K562 (cell line): ENCODE measurements around the gene ADGRG1. TPM values are rescaled to one million over a fixed set of nuclear protein-coding genes. Genes with fewer than 3 reads are reported as not detected.

Experiments used
- ATAC-seq: fragments of 200-7000 bp; cut with Tn5 transposase; 3 replicates; pipeline ENCODE4 v1.9.1; 2020; ENCODE audit warnings: moderate library complexity
- BruUV-seq: library from RNA; stranded (reverse); fragments of 400-500 nt; replicated peaks from 2 replicates; lab custom pipeline; 2021; lab: Mats Ljungman, UMichigan
- CTCF ChIA-PET: fragments of 300-600 bp; formaldehyde crosslinking; extraction: SDS; loops from one replicate; lab custom pipeline; 2021; ENCODE audit warnings: low intra/inter-chr PET ratio; lab: Yijun Ruan, JAX
- POLR2A ChIA-PET: fragments of 300-600, 350-650 bp; sonication (Branson Sonifier 250); formaldehyde crosslinking; extraction: SDS; loops from one replicate; lab custom pipeline; 2021; ENCODE audit warnings: antibody characterized with exemption, inconsistent platforms; lab: Yijun Ruan, JAX
- DNase-seq, 4 experiments: peaks; one replicate each; pipeline versions ENCODE4 v3.0.0 to v3.0.0-alpha.2; 2011 to 2018; ENCODE audit warnings: low spot score in 3 of 4, mixed read lengths in 3 of 4; ENCODE audit errors: extremely low read depth in 1 of 4
- FAIRE-seq: peaks from 2 replicates; lab custom pipeline; 2011; peaks lifted over from hg19 to GRCh38; lab: Jason Lieb, UNC
- H2AFZ ChIP-seq: 2 replicates; pipeline ENCODE4 v1.6.0; 2011; ENCODE audit warnings: low read depth, low read length, control low read depth, inconsistent platforms
- H3K27ac ChIP-seq: fragments of 200-600 bp; 3 replicates; pipeline ENCODE4 v1.8.0; 2011; ENCODE audit warnings: low read depth, mild to moderate bottlenecking, control low read depth, inconsistent platforms, low read length, moderate library complexity, mixed read lengths; ENCODE audit errors: extremely low read depth
- H3K27me3 ChIP-seq, 2 experiments: fragments of 300-600 bp in 1 of 2; 2 replicates in 1 of 2; 3 replicates in 1 of 2; pipeline versions ENCODE4 v1.6.0 to v1.8.0; 2011; ENCODE audit warnings: inconsistent platforms in 2 of 2, low read length in 2 of 2, mild to moderate bottlenecking in 1 of 2, mixed read lengths in 1 of 2, moderate library complexity in 1 of 2; ENCODE audit not compliant: control insufficient read depth in 2 of 2, insufficient read depth in 2 of 2
- H3K36me3 ChIP-seq: fragments of 300-600 bp; 3 replicates; pipeline ENCODE4 v1.8.0; 2011; ENCODE audit warnings: mild to moderate bottlenecking, low read length, inconsistent platforms; ENCODE audit not compliant: control insufficient read depth, insufficient read depth
- H3K4me1 ChIP-seq, 2 experiments: fragments of 200-600 bp in 1 of 2; replicated peaks in 1 of 2; 2 replicates in 1 of 2; 3 replicates in 1 of 2; pipeline versions ENCODE4 v1.5.1 to v1.8.0; 2011; ENCODE audit warnings: inconsistent platforms in 2 of 2, low read length in 2 of 2, mild to moderate bottlenecking in 1 of 2, mixed read lengths in 1 of 2, moderate library complexity in 1 of 2; ENCODE audit not compliant: control insufficient read depth in 2 of 2, insufficient read depth in 2 of 2
- H3K4me2 ChIP-seq: 2 replicates; pipeline ENCODE4 v1.6.1; 2011; ENCODE audit warnings: low read length, control low read depth, inconsistent platforms, mixed read lengths; ENCODE audit not compliant: insufficient read depth
- H3K4me3 ChIP-seq: fragments of 200-600 bp; sonication (generic), shearing (Covaris generic); 2 replicates; pipeline ENCODE4 v1.5.1; 2016; ENCODE audit warnings: control low read depth, inconsistent platforms
- H3K79me2 ChIP-seq: fragments of 200-600 bp; 3 replicates; pipeline ENCODE4 v1.8.0; 2011; ENCODE audit warnings: low read length, inconsistent platforms; ENCODE audit not compliant: control insufficient read depth, insufficient read depth
- H3K9ac ChIP-seq, 2 experiments: 2 replicates each; pipeline versions ENCODE4 v1.6.0 to v1.6.1; 2011; ENCODE audit warnings: low read depth in 2 of 2, low read length in 2 of 2, control low read depth in 1 of 2, inconsistent platforms in 1 of 2, mild to moderate bottlenecking in 1 of 2, mixed read lengths in 1 of 2; ENCODE audit not compliant: insufficient read depth in 1 of 2
- H3K9me1 ChIP-seq: one replicate; pipeline ENCODE4 v1.6.0; 2011; ENCODE audit warnings: inconsistent platforms, mild to moderate bottlenecking, low read length, moderate library complexity; ENCODE audit not compliant: control insufficient read depth, insufficient read depth
- H3K9me3 ChIP-seq: replicated peaks from 2 replicates; pipeline ENCODE4 v1.5.1; 2011; ENCODE audit warnings: low read depth, low read length, inconsistent platforms; ENCODE audit not compliant: control insufficient read depth, insufficient read depth
- H4K20me1 ChIP-seq: replicated peaks from 2 replicates; pipeline ENCODE4 v1.6.1; 2011; ENCODE audit warnings: low read length, inconsistent platforms, mixed read lengths; ENCODE audit not compliant: control insufficient read depth, insufficient read depth
- C11orf30 ChIP-seq: fragments of 450-650 bp; IDR thresholded peaks from 2 replicates; pipeline ENCODE4 v1.6.1; 2016; ENCODE audit warnings: low read depth, mild to moderate bottlenecking
- MAFF ChIP-seq: IDR thresholded peaks from 2 replicates; pipeline ENCODE4 v1.6.1; 2012; ENCODE audit warnings: low read length, improper control_type of control experiment
- MAFG ChIP-seq: fragments of 450-650 bp; conservative IDR thresholded peaks from 2 replicates; pipeline ENCODE4 v1.6.1; 2016; ENCODE audit warnings: missing genetic modification characterization, missing compliant biosample characterization
- MAFK ChIP-seq: IDR thresholded peaks from 2 replicates; pipeline ENCODE4 v1.6.1; 2011; ENCODE audit warnings: low read length, improper control_type of control experiment
- PHB2 ChIP-seq: fragments of 450-650 bp; IDR thresholded peaks from 2 replicates; pipeline ENCODE4 v1.6.1; 2017; ENCODE audit warnings: low read depth
- SNIP1 ChIP-seq: fragments of 450-650 bp; IDR thresholded peaks from 2 replicates; pipeline ENCODE4 v1.7.1; 2017; ENCODE audit warnings: low read depth, mild to moderate bottlenecking
- YBX1 ChIP-seq: fragments of 450-650 bp; IDR thresholded peaks from 2 replicates; pipeline ENCODE4 v1.7.1; 2016; ENCODE audit warnings: mild to moderate bottlenecking
- ZNF316 ChIP-seq: fragments of 450-650 bp; IDR thresholded peaks from 2 replicates; pipeline ENCODE4 v1.6.1; 2016
- ZNF589 ChIP-seq: fragments of 200-800 bp; sonication (Bioruptor generic); IDR thresholded peaks from 2 replicates; pipeline ENCODE4 v1.6.1; 2016; ENCODE audit warnings: low read depth, missing genetic modification characterization, missing compliant biosample characterization
- WGBS: fragments of 100-300 bp; shearing (Covaris generic); methylation state at CpG from one replicate; pipeline ENCODE4 v1.1.6; 2016; ENCODE audit warnings: low coverage, mixed read lengths; ENCODE audit not compliant: insufficient coverage; ENCODE audit errors: missing lambda C conversion rate; 5-methylcytosine and 5-hydroxymethylcytosine counted together
- in situ Hi-C: fragments of 300-500 bp; cut with MboI; formaldehyde crosslinking; loops from 4 replicates; pipeline ENCODE4 v1.15.0; 2018; ENCODE audit warnings: inconsistent platforms, mixed read lengths
- intact Hi-C: fragments of 100-400 bp; cut with micrococcal nuclease; formaldehyde crosslinking; loops from 2 replicates; pipeline ENCODE4 v1.14.2; 2022
- polyA plus RNA-seq, 8 experiments: library from polyadenylated mRNA; depleted of rRNA in 4 of 8; stranded (reverse) in 5 of 8; unstranded in 3 of 8; fragments of >200 nt; fragmentation: Nextera tagmentation in 2 of 8; fragmentation: Illumina TruSeq in 1 of 8; extraction: Ambion mirVana in 2 of 8; extraction: Trizol in 1 of 8; gene quantifications; 2 replicates each; pipeline versions ENCODE4 v1.2.1 to v1.2.3, GENCODE V29; 2011 to 2014; ENCODE audit warnings: inconsistent platforms in 1 of 8, missing spikeins in 1 of 8
- total RNA-seq, 7 experiments: library from RNA; depleted of rRNA in 6 of 7; stranded (reverse); fragments of >200 nt in 6 of 7; fragmentation: Illumina TruSeq in 2 of 7; extraction: Trizol in 2 of 7; gene quantifications; 2 replicates each; pipeline versions ENCODE4 v1.2.1 to v1.2.3, GENCODE V29; 2011 to 2021; ENCODE audit warnings: low replicate concordance in 1 of 7
- TF ChIP-seq, protein P1 (sequence below): fragments of 450-650 bp; formaldehyde crosslinking; conservative IDR thresholded peaks from 2 replicates; pipeline ENCODE4 v1.4.0; 2022; ENCODE audit warnings: mild to moderate bottlenecking, missing genetic modification characterization
- TF ChIP-seq, protein P2 (sequence below): fragments of 250-450 bp; sonication (Bioruptor Pico); IDR thresholded peaks from 2 replicates; pipeline ENCODE4 v1.8.0; 2022; ENCODE audit warnings: inconsistent platforms
- TF ChIP-seq, protein P3 (sequence below), 2 experiments: fragments of 450-650 bp; IDR thresholded peaks; 2 replicates each; pipeline ENCODE4 v1.6.1; 2016
- TF ChIP-seq, protein P4 (sequence below): fragments of 250-450 bp; sonication (Bioruptor Pico); IDR thresholded peaks from 2 replicates; pipeline ENCODE4 v1.5.0; 2020; ENCODE audit warnings: mild to moderate bottlenecking

ADGRG1 gene
- total and polyA plus RNA-seq, 9 of the 15 experiments (the other 6 are each of a cell fraction or from before 2014, with no cell fraction given): 0.04 to 0.31 (median 0.16) TPM; not detected in 6

DNA sequence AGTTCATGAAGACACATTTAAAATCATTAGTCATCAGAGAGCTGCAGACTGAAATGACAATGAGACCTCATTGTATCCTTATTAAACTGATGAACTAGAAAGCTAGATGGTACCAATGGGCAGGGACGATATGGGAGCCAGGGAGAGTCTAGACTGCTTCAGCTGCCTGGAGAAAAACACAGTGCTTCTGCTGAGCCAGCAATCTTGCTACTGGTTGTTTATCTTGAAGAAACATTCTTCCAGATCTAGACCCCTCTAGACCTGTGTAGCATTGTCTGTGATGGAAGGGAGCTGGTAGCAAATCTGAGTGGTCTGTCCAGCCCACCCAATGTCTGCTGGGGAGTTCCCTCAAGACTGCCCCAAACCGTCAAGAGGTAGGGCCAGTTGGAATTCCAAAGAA lies 64.2 kb downstream of the ADGRG1 start:
- Histone ChIP-seq H2AFZ (no peak overlapping the region), H3K9me3 (0 out of 2 replicates have a peak, but pooled peaks cover 2% of the 10 kb centered on the region), H3K27ac (no peak overlapping the region), H3K36me3 (no peaks in the 10 kb centered on the region), H3K27me3 (no peaks in the 10 kb centered on the region), H3K4me2 (peak overlapping the region; percentile 4; the same call in 1 of the 2 replicates), H3K79me2 (no peaks in the 10 kb centered on the region), H3K4me1 (peaks cover 57 to 59% of the 10 kb centered on the region in 2 experiments), H3K9me1 (peaks cover 8% of the 10 kb centered on the region), H3K4me3 (no peak overlapping the region), H4K20me1 (no peaks in the 10 kb centered on the region), H3K9ac (no peak overlapping the region)
- WGBS: 21% methylated on average over 2 of the region's 2 CpGs
- ATAC-seq: no peak
- no peak for TF ChIP-seq SNIP1
- TF ChIP-seq YBX1: no peak
- TF ChIP-seq PHB2: no peak
- TF ChIP-seq, protein P1, sequence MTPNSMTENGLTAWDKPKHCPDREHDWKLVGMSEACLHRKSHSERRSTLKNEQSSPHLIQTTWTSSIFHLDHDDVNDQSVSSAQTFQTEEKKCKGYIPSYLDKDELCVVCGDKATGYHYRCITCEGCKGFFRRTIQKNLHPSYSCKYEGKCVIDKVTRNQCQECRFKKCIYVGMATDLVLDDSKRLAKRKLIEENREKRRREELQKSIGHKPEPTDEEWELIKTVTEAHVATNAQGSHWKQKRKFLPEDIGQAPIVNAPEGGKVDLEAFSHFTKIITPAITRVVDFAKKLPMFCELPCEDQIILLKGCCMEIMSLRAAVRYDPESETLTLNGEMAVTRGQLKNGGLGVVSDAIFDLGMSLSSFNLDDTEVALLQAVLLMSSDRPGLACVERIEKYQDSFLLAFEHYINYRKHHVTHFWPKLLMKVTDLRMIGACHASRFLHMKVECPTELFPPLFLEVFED (CRISPR knock-in tag): no peak
- TF ChIP-seq MAFG (tag): peak; percentile 84
- TF ChIP-seq, protein P2, sequence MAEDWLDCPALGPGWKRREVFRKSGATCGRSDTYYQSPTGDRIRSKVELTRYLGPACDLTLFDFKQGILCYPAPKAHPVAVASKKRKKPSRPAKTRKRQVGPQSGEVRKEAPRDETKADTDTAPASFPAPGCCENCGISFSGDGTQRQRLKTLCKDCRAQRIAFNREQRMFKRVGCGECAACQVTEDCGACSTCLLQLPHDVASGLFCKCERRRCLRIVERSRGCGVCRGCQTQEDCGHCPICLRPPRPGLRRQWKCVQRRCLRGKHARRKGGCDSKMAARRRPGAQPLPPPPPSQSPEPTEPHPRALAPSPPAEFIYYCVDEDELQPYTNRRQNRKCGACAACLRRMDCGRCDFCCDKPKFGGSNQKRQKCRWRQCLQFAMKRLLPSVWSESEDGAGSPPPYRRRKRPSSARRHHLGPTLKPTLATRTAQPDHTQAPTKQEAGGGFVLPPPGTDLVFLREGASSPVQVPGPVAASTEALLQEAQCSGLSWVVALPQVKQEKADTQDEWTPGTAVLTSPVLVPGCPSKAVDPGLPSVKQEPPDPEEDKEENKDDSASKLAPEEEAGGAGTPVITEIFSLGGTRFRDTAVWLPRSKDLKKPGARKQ (CRISPR knock-in tag): no peak
- peak; percentile 85 for TF ChIP-seq MAFF
- TF ChIP-seq, protein P3, sequence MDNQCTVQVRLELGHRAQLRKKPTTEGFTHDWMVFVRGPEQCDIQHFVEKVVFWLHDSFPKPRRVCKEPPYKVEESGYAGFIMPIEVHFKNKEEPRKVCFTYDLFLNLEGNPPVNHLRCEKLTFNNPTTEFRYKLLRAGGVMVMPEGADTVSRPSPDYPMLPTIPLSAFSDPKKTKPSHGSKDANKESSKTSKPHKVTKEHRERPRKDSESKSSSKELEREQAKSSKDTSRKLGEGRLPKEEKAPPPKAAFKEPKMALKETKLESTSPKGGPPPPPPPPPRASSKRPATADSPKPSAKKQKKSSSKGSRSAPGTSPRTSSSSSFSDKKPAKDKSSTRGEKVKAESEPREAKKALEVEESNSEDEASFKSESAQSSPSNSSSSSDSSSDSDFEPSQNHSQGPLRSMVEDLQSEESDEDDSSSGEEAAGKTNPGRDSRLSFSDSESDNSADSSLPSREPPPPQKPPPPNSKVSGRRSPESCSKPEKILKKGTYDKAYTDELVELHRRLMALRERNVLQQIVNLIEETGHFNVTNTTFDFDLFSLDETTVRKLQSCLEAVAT (IDR thresholded peaks at IDR 0.05): no peak
- peak; percentile 79 for TF ChIP-seq MAFK
- TF ChIP-seq ZNF589 (CRISPR knock-in tag): no peak
- TF ChIP-seq, protein P4, sequence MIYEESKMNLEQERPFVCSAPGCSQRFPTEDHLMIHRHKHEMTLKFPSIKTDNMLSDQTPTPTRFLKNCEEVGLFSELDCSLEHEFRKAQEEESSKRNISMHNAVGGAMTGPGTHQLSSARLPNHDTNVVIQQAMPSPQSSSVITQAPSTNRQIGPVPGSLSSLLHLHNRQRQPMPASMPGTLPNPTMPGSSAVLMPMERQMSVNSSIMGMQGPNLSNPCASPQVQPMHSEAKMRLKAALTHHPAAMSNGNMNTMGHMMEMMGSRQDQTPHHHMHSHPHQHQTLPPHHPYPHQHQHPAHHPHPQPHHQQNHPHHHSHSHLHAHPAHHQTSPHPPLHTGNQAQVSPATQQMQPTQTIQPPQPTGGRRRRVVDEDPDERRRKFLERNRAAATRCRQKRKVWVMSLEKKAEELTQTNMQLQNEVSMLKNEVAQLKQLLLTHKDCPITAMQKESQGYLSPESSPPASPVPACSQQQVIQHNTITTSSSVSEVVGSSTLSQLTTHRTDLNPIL (CRISPR knock-in tag): no peak
- peak; percentile 92 for TF ChIP-seq C11orf30
- peak; percentile 93 for TF ChIP-seq ZNF316
- in situ Hi-C loops: no loop called here
- no peak for DNase-seq
- CTCF ChIA-PET: no interaction called here
- POLR2A ChIA-PET: interaction anchor here (0.7 to 1.8 kb wide), 5 partner anchors 8 to 417 kb away, joined by 3 to 8 read pairs (median 4); no protein-coding TSS in a partner anchor
- FAIRE-seq: no peak
- intact Hi-C loops: loop anchor here (5.0 kb wide), 1 partner anchor 45 kb away; the partner anchor contains the start of gene KATNB1
- no TSS peak for BruUV-seq
